ENCODE measurements around the gene SULT2B1.

DNA sequence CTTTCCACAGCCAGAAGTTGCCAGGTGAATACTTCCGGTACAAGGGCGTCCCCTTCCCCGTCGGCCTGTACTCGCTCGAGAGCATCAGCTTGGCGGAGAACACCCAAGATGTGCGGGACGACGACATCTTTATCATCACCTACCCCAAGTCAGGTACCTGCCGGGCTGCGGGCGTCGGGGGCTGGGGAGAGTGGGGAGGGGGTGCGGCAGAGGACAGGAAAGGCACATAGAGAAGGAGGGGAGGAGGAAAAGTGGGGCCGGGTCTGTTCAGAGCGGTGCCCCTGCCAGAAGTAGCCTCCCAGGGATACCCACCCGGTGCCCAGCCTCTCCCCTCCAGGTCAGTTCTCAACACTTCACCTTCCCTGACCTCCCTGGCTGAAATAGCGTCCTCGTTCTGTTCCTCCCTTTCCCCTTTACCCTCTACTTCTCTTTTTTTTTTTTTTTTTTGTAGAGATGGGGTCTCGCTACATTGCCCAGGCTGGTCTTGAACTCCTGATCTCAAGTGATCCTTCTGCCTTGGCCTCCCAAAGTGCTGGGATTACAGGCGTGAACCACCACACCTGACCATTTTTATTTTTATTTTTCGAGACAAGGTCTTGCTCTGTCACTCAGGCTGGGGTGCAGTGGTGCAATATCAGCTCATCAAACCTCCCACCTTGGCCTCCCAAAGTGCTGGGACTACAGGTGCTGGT, 24.1 kb downstream of the SULT2B1 start:
- TF ChIP-seq, protein P1, sequence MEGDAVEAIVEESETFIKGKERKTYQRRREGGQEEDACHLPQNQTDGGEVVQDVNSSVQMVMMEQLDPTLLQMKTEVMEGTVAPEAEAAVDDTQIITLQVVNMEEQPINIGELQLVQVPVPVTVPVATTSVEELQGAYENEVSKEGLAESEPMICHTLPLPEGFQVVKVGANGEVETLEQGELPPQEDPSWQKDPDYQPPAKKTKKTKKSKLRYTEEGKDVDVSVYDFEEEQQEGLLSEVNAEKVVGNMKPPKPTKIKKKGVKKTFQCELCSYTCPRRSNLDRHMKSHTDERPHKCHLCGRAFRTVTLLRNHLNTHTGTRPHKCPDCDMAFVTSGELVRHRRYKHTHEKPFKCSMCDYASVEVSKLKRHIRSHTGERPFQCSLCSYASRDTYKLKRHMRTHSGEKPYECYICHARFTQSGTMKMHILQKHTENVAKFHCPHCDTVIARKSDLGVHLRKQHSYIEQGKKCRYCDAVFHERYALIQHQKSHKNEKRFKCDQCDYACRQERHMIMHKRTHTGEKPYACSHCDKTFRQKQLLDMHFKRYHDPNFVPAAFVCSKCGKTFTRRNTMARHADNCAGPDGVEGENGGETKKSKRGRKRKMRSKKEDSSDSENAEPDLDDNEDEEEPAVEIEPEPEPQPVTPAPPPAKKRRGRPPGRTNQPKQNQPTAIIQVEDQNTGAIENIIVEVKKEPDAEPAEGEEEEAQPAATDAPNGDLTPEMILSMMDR (IDR thresholded peaks at IDR 0.05): no peak
- TF ChIP-seq EP300 (IDR thresholded peaks at IDR 0.05; ENCODE audit: low read depth): no peak
- TF ChIP-seq POLR2A (IDR thresholded peaks at IDR 0.05): no peak

Data from transverse colon (tissue), 3 donors.